Testis (tissue), 2 donors: Measurements from ENCODE around the gene DGKK.

ENCODE experiments used
- POLR2A ChIP-seq: fragments of 450-650 bp; IDR thresholded peaks from one replicate; pipeline ENCODE4 v1.6.1; 2017; ENCODE audit warnings: antibody characterized with exemption, mild to moderate bottlenecking, moderate library complexity
- TF ChIP-seq, protein P1 (sequence below), 3 experiments: fragments of 450-650 bp in 2 of 3; fragments of 200-600 bp in 1 of 3; sonication (generic) in 1 of 3; IDR thresholded peaks; one replicate each; pipeline ENCODE4 v1.5.1; 2016 to 2019; ENCODE audit warnings: antibody characterized with exemption in 3 of 3, mild to moderate bottlenecking in 2 of 3, moderate library complexity in 1 of 3

DNA sequence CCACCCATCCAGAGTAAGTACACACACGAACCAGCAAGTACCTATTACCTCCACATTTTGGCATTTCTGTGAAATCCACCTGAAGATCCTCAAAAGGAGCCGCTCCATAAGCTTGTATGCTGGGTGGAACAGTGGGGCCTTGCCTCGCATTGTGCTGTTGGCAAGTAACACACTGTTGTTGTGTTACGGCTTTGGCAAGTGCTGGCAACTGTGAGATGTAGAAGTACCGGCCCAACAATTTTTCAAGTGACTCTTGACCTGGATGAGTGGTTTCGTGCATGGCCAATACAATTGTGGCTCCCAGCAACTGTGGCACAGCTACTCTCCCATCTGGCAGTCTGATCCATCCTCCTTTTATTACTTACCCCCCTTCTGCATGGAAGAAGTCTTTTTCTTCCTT lies 137.3 kb downstream of the DGKK start:
- TF ChIP-seq, protein P1, sequence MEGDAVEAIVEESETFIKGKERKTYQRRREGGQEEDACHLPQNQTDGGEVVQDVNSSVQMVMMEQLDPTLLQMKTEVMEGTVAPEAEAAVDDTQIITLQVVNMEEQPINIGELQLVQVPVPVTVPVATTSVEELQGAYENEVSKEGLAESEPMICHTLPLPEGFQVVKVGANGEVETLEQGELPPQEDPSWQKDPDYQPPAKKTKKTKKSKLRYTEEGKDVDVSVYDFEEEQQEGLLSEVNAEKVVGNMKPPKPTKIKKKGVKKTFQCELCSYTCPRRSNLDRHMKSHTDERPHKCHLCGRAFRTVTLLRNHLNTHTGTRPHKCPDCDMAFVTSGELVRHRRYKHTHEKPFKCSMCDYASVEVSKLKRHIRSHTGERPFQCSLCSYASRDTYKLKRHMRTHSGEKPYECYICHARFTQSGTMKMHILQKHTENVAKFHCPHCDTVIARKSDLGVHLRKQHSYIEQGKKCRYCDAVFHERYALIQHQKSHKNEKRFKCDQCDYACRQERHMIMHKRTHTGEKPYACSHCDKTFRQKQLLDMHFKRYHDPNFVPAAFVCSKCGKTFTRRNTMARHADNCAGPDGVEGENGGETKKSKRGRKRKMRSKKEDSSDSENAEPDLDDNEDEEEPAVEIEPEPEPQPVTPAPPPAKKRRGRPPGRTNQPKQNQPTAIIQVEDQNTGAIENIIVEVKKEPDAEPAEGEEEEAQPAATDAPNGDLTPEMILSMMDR (IDR thresholded peaks at IDR 0.05): no peak
- TF ChIP-seq POLR2A: no peak
